ENCODE data around the gene TP63.

Gene TP63

GRCh38 chr3:189914799-189915198, 283.6 kb downstream of the TP63 start:
- peak; percentile 85 for DNase-seq (ENCODE audit: low read depth, low spot score)
- CTCF ChIA-PET = interaction anchor here (1.1 kb wide), 1 partner anchor 10 kb away, joined by 3 read pairs; no protein-coding TSS in a partner anchor
- no peak for TF ChIP-seq CTCF (IDR thresholded peaks at IDR 0.05; ENCODE audit: insufficient read depth, low read length, missing control alignments)
- POLR2A ChIA-PET = no interaction called here
- H3K4me3 ChIP-seq (ENCODE audit: low read depth, low read length) = no peak overlapping the region

- CTCF ChIA-PET = no interaction called here
- H3K4me3 ChIP-seq (ENCODE audit: low read depth, low read length) = no peak overlapping the region
- POLR2A ChIA-PET = no interaction called here
- TF ChIP-seq CTCF (IDR thresholded peaks at IDR 0.05; ENCODE audit: insufficient read depth, low read length, missing control alignments) = no peak
- DNase-seq (ENCODE audit: low read depth, low spot score) = no peak
Measured at GRCh38 chr3:189921770-189922169, 290.6 kb downstream of the TP63 start.

DNA sequence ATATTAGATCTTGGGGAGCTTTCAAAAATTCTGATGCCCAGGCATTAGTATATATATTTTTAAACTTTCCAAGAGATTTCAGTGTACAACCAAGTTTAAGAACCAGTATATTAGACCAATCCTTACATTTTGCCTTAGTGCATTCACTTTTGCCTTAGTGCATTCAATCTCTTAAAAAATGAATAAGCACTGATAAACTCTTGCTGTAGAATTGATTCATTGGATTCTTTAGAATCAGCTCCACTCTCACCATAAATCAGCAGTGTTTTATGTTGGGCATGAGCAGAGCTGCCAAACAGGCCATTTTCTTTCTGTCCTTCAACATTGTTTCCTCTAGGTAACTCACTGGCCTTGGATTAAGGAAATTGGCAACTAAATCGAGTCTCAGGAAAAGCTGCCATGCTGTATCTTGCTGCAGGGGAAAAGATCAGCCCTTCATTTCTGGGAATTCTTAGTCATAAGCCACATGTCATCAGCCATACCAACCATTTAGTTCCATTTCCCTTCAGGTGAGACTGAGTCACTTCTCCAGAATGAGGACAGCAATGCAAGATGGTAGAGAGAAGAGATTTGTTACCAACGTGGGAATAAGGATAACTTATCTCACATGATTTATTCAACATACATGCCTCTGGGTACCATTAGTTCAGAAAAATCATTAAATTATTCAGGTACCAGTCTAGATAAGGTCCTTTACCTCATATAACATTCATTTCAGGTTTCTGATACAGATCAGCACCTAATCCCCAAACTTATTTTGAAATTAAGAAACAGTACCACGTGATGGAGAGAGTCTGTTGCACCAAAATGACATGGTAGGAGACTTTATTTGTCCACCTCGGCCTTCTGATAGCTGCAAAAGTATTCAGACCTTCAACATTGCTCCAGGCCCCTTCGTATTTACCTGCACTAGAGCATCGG, 297.0 kb downstream of the TP63 start:
- DNase-seq (ENCODE audit: low read depth, low spot score) = no peak
- POLR2A ChIA-PET = no interaction called here
- CTCF ChIA-PET = no interaction called here
- no peak for TF ChIP-seq CTCF (IDR thresholded peaks at IDR 0.05; ENCODE audit: insufficient read depth, low read length, missing control alignments)
- no peak overlapping the region for H3K4me3 ChIP-seq (ENCODE audit: low read depth, low read length)

GRCh38 chr3:189936201-189936945, 305.2 kb downstream of the TP63 start:
- H3K4me3 ChIP-seq (ENCODE audit: low read depth, low read length) = no peak overlapping the region
- DNase-seq (ENCODE audit: low read depth, low spot score) = no peak
- ChIA-PET POLR2A (no interaction called here), CTCF (interaction anchor here (1.0 to 2.3 kb wide), 6 partner anchors 12 to 668 kb away, joined by 3 to 8 read pairs (median 3); no protein-coding TSS in a partner anchor)
- TF ChIP-seq CTCF (IDR thresholded peaks at IDR 0.05; ENCODE audit: insufficient read depth, low read length, missing control alignments) = no peak

- ChIA-PET POLR2A (no interaction called here), CTCF (interaction anchor here (1.5 to 3.7 kb wide), 4 partner anchors 11 to 668 kb away, joined by 3 to 14 read pairs (median 8); no protein-coding TSS in a partner anchor)
- DNase-seq (ENCODE audit: low read depth, low spot score) = peak; percentile 92
- H3K4me3 ChIP-seq (ENCODE audit: low read depth, low read length) = no peak overlapping the region
- TF ChIP-seq CTCF (IDR thresholded peaks at IDR 0.05; ENCODE audit: insufficient read depth, low read length, missing control alignments) = no peak
Measured at GRCh38 chr3:189937302-189938127, 306.3 kb downstream of the TP63 start.

Measured in AG04449 (cell line).